Measurements from ENCODE around the gene IFIH1. TPM values are rescaled to one million over a fixed set of nuclear protein-coding genes. Genes with fewer than 3 reads are reported as not detected.

Gene IFIH1
- total RNA-seq, 1 experiment from 2014 or later, result 4.5 TPM

- POLR2A ChIA-PET, result interaction anchor here (1.2 kb wide), 1 partner anchor 23 kb away, joined by 3 read pairs; the partner anchor contains the start of gene IFIH1
- Mint-ChIP-seq H3K9me3 (ENCODE audit: unreplicated experiment) (no peaks in the 10 kb centered on the region), H3K4me3 (ENCODE audit: unreplicated experiment) (no peak overlapping the region), H3K27me3 (ENCODE audit: insufficient read depth, unreplicated experiment) (peaks cover 74% of the 10 kb centered on the region), H3K27ac (ENCODE audit: low read depth, unreplicated experiment) (no peak overlapping the region), H3K36me3 (ENCODE audit: insufficient read depth, unreplicated experiment) (no peaks in the 10 kb centered on the region), H3K4me1 (ENCODE audit: insufficient read depth, unreplicated experiment) (peaks cover 5% of the 10 kb centered on the region)
- TF ChIP-seq CTCF (IDR thresholded peaks at IDR 0.05; ENCODE audit: unreplicated experiment), result no peak
- CTCF ChIA-PET, result no interaction called here
- intact Hi-C loops (cut with micrococcal nuclease), result no loop called here
- DNase-seq (ENCODE audit: unreplicated experiment), result no peak
- no TSS peak for BruUV-seq (replicated peaks)
Observed at GRCh38 chr2:162340822-162341221, 22.3 kb upstream of the IFIH1 start.

DNA sequence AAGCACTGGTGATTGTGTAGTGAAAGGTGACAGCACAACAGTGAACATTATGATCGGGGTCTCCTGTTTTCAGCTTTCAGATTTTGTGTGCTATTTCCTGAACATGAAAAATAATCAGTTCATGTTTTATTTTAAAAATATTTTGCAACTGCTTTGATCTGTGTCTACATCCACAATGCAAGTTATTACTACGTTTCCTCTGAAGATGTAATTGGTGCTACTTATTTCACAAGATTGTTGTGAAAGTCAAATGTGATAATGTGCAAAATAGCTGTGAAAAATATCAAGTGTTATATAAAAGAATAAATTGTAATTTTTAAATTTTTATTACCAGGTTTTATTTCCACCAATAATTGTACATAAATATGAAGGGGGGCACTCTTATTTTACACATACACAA is 19.4 kb upstream of the IFIH1 start:
- BruUV-seq (replicated peaks), result no TSS peak
- TF ChIP-seq CTCF (IDR thresholded peaks at IDR 0.05; ENCODE audit: unreplicated experiment), result no peak

DNA sequence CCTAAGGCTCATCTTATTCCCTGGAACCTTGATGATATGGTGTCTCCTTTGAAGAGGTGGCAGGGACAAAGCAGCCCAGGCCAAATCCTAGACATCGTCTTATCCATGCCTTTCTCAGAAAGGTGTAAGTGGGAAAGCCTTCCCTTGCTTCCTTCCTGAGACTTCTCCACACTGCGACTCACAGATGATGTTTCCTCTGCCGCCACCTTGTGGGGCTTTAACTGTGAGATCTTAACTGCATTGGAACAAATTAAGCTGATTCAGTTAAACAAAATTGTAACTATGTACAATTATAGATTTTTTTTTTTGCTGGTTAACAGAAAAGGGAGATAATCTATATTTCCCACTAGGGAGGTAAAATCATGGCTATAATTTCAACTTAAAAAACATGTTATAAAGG is 15.5 kb upstream of the IFIH1 start:
- no TSS peak for BruUV-seq (replicated peaks)

More for the DNA sequence above, 19.4 kb upstream of the IFIH1 start:
- intact Hi-C loops (cut with micrococcal nuclease), result no loop called here
- DNase-seq (ENCODE audit: unreplicated experiment), result no peak
- CTCF ChIA-PET, result interaction anchor here (2.0 kb wide), 1 partner anchor 19 kb away, joined by 7 read pairs; the partner anchor contains the start of gene IFIH1
- H3K4me3 Mint-ChIP-seq (ENCODE audit: unreplicated experiment), result no peak overlapping the region
- peaks cover 46% of the 10 kb centered on the region for H3K27me3 Mint-ChIP-seq (ENCODE audit: insufficient read depth, unreplicated experiment)
- H3K36me3 Mint-ChIP-seq (ENCODE audit: insufficient read depth, unreplicated experiment), result no peaks in the 10 kb centered on the region
- no peaks in the 10 kb centered on the region for H3K4me1 Mint-ChIP-seq (ENCODE audit: insufficient read depth, unreplicated experiment)
- H3K27ac Mint-ChIP-seq (ENCODE audit: low read depth, unreplicated experiment), result no peak overlapping the region
- POLR2A ChIA-PET, result interaction anchor here (1.1 kb wide), 1 partner anchor 19 kb away, joined by 3 read pairs; the partner anchor contains the start of gene IFIH1
- no peaks in the 10 kb centered on the region for H3K9me3 Mint-ChIP-seq (ENCODE audit: unreplicated experiment)

DNA sequence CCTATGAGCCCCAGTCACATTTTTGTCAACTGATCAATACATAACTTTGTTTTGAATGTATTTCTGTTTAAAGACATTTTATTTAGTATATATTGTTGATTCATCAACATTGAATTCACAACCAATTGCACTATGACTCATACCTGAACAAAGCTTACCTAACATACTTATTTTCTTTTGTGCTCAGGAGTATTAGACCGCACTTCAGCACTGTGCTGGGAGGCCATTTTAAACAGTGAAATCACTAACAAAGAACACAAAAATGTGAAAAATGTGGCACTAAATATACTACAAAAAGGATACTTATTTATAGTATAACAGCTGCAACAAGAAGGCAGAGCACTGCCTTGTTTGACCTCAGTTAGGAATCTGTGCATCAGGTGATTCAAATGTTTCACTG is 12.4 kb upstream of the IFIH1 start:
- H3K9me3 Mint-ChIP-seq (ENCODE audit: unreplicated experiment), result no peaks in the 10 kb centered on the region
- H3K4me1 Mint-ChIP-seq (ENCODE audit: insufficient read depth, unreplicated experiment), result no peaks in the 10 kb centered on the region
- POLR2A ChIA-PET, result interaction anchor here (1.6 kb wide), 1 partner anchor 13 kb away, joined by 6 read pairs; the partner anchor contains the start of gene IFIH1
- no peak overlapping the region for H3K4me3 Mint-ChIP-seq (ENCODE audit: unreplicated experiment)
- DNase-seq (ENCODE audit: unreplicated experiment), result no peak
- intact Hi-C loops (cut with micrococcal nuclease), result no loop called here
- TF ChIP-seq CTCF (IDR thresholded peaks at IDR 0.05; ENCODE audit: unreplicated experiment), result no peak
- peaks cover under 1% of the 10 kb centered on the region for H3K27me3 Mint-ChIP-seq (ENCODE audit: insufficient read depth, unreplicated experiment)
- CTCF ChIA-PET, result no interaction called here
- no TSS peak for BruUV-seq (replicated peaks)
- H3K27ac Mint-ChIP-seq (ENCODE audit: low read depth, unreplicated experiment), result no peak overlapping the region
- H3K36me3 Mint-ChIP-seq (ENCODE audit: insufficient read depth, unreplicated experiment), result no peaks in the 10 kb centered on the region

More for the DNA sequence above, 15.5 kb upstream of the IFIH1 start:
- Mint-ChIP-seq H3K4me1 (ENCODE audit: insufficient read depth, unreplicated experiment) (no peaks in the 10 kb centered on the region), H3K4me3 (ENCODE audit: unreplicated experiment) (no peak overlapping the region), H3K27ac (ENCODE audit: low read depth, unreplicated experiment) (no peak overlapping the region), H3K27me3 (ENCODE audit: insufficient read depth, unreplicated experiment) (peaks cover 21% of the 10 kb centered on the region), H3K36me3 (ENCODE audit: insufficient read depth, unreplicated experiment) (no peaks in the 10 kb centered on the region), H3K9me3 (ENCODE audit: unreplicated experiment) (no peaks in the 10 kb centered on the region)
- ChIA-PET POLR2A (interaction anchor here (1.0 to 1.7 kb wide), 2 partner anchors 12 to 179 kb away, joined by 3 read pairs; no protein-coding TSS in a partner anchor), CTCF (interaction anchor here (0.7 to 1.8 kb wide), 13 partner anchors 14 to 325 kb away, joined by 3 to 12 read pairs (median 3); partner anchors contain the start of gene IFIH1)
- intact Hi-C loops (cut with micrococcal nuclease), result no loop called here
- TF ChIP-seq CTCF (IDR thresholded peaks at IDR 0.05; ENCODE audit: unreplicated experiment), result peak; percentile 50
- peak; percentile 58 for DNase-seq (ENCODE audit: unreplicated experiment)
